Measurements from ENCODE around the gene FAM219B.

FAM219B gene

GRCh38 chr15:74893627-74894026 lies 13.0 kb downstream of the FAM219B start:
- Histone ChIP-seq H4K8ac (ENCODE audit: low read depth, low read length) (no peak overlapping the region), H2BK15ac (replicated peaks; ENCODE audit: low read depth) (no peak overlapping the region), H2AK5ac (ENCODE audit: low read length) (no peak overlapping the region), H2BK120ac (ENCODE audit: low read depth, low read length) (no peak overlapping the region), H3K36me3 (ENCODE audit: control insufficient read depth, insufficient read depth, low read length) (peaks cover 2% of the 10 kb centered on the region), H3K4me1 (ENCODE audit: control insufficient read depth, low read depth, low read length) (peaks cover 5% of the 10 kb centered on the region), H3K79me2 (ENCODE audit: control insufficient read depth, insufficient read depth, low read length) (no peaks in the 10 kb centered on the region), H3K4ac (ENCODE audit: low read depth, low read length) (no peak overlapping the region), H3K4me3 (ENCODE audit: low read length) (no peak overlapping the region), H3K27ac (ENCODE audit: low read depth, low read length) (no peak overlapping the region), H2BK5ac (ENCODE audit: low read length) (no peak overlapping the region), H3K9ac (ENCODE audit: low read length) (no peak overlapping the region), H3K18ac (ENCODE audit: low read length) (no peak overlapping the region), H3K56ac (ENCODE audit: low read length) (no peak overlapping the region), H3K4me2 (ENCODE audit: low read length) (no peak overlapping the region), H3K27me3 (ENCODE audit: insufficient read depth, low read length, poor library complexity) (no peaks in the 10 kb centered on the region), H3K23ac (ENCODE audit: low read length) (no peak overlapping the region), H4K5ac (ENCODE audit: low read length) (no peak overlapping the region), H3K79me1 (ENCODE audit: low read length) (no peaks in the 10 kb centered on the region)
- no CpG with 5 or more reads among the region's 3 CpGs for WGBS (ENCODE audit: extremely low coverage, insufficient coverage, low lambda C conversion rate)
- no peak for DNase-seq

GRCh38 chr15:74892931-74893330 lies 13.7 kb downstream of the FAM219B start:
- Histone ChIP-seq H3K23ac (ENCODE audit: low read length) (no peak overlapping the region), H3K4ac (ENCODE audit: low read depth, low read length) (no peak overlapping the region), H2BK15ac (replicated peaks; ENCODE audit: low read depth) (no peak overlapping the region), H2BK5ac (ENCODE audit: low read length) (no peak overlapping the region), H3K4me1 (ENCODE audit: control insufficient read depth, low read depth, low read length) (peaks cover 5% of the 10 kb centered on the region), H2AK5ac (ENCODE audit: low read length) (no peak overlapping the region), H3K36me3 (ENCODE audit: control insufficient read depth, insufficient read depth, low read length) (peaks cover 2% of the 10 kb centered on the region), H3K79me2 (ENCODE audit: control insufficient read depth, insufficient read depth, low read length) (no peaks in the 10 kb centered on the region), H3K79me1 (ENCODE audit: low read length) (no peaks in the 10 kb centered on the region), H3K27me3 (ENCODE audit: insufficient read depth, low read length, poor library complexity) (no peaks in the 10 kb centered on the region), H3K4me3 (ENCODE audit: low read length) (no peak overlapping the region), H4K5ac (ENCODE audit: low read length) (no peak overlapping the region), H2BK120ac (ENCODE audit: low read depth, low read length) (no peak overlapping the region), H3K56ac (ENCODE audit: low read length) (no peak overlapping the region), H3K27ac (ENCODE audit: low read depth, low read length) (no peak overlapping the region), H3K4me2 (ENCODE audit: low read length) (no peak overlapping the region), H4K8ac (ENCODE audit: low read depth, low read length) (no peak overlapping the region), H3K18ac (ENCODE audit: low read length) (no peak overlapping the region), H3K9ac (ENCODE audit: low read length) (no peak overlapping the region)
- WGBS (ENCODE audit: extremely low coverage, insufficient coverage, low lambda C conversion rate) = no CpG with 5 or more reads among the region's 2 CpGs
- DNase-seq = no peak

DNA sequence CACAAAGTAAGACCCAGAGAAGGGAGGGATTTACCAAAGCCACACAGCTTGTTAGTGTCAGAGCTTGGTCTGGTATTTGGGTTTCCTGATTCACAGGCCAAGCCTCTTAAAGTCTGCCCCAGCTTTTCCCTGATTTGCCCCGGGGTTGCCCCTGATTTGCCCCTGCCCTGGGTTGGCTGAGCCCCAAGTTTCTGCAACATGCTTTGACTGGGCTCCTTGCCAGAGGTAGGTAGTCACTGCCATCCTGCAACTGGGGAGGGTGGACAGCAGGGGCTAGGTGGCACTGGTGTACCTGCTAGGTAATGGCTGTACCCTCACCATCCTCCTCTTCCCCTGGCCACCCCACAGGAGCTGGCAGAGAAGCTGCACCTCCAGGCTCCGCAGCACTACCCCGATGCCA lies 14.3 kb downstream of the FAM219B start:
- Histone ChIP-seq H3K27me3 (ENCODE audit: insufficient read depth, low read length, poor library complexity) (no peaks in the 10 kb centered on the region), H2BK120ac (ENCODE audit: low read depth, low read length) (no peak overlapping the region), H2BK5ac (ENCODE audit: low read length) (no peak overlapping the region), H2AK5ac (ENCODE audit: low read length) (no peak overlapping the region), H2BK15ac (replicated peaks; ENCODE audit: low read depth) (no peak overlapping the region), H3K79me1 (ENCODE audit: low read length) (no peaks in the 10 kb centered on the region), H3K36me3 (ENCODE audit: control insufficient read depth, insufficient read depth, low read length) (peaks cover 2% of the 10 kb centered on the region), H3K23ac (ENCODE audit: low read length) (no peak overlapping the region), H3K27ac (ENCODE audit: low read depth, low read length) (no peak overlapping the region), H4K8ac (ENCODE audit: low read depth, low read length) (no peak overlapping the region), H3K4me1 (ENCODE audit: control insufficient read depth, low read depth, low read length) (peaks cover 5% of the 10 kb centered on the region), H3K9ac (ENCODE audit: low read length) (no peak overlapping the region), H3K4me3 (ENCODE audit: low read length) (no peak overlapping the region), H3K4ac (ENCODE audit: low read depth, low read length) (no peak overlapping the region), H3K79me2 (ENCODE audit: control insufficient read depth, insufficient read depth, low read length) (no peaks in the 10 kb centered on the region), H3K4me2 (ENCODE audit: low read length) (no peak overlapping the region), H3K56ac (ENCODE audit: low read length) (no peak overlapping the region), H4K5ac (ENCODE audit: low read length) (no peak overlapping the region), H3K18ac (ENCODE audit: low read length) (no peak overlapping the region)
- no CpG with 5 or more reads among the region's 3 CpGs for WGBS (ENCODE audit: extremely low coverage, insufficient coverage, low lambda C conversion rate)
- no peak for DNase-seq

- H2AK5ac ChIP-seq (ENCODE audit: low read length) = no peak overlapping the region
- H3K18ac ChIP-seq (ENCODE audit: low read length) = no peak overlapping the region
- no peak overlapping the region for H2BK5ac ChIP-seq (ENCODE audit: low read length)
- no peak overlapping the region for H3K4me2 ChIP-seq (ENCODE audit: low read length)
- H3K27ac ChIP-seq (ENCODE audit: low read depth, low read length) = no peak overlapping the region
- no peaks in the 10 kb centered on the region for H3K79me2 ChIP-seq (ENCODE audit: control insufficient read depth, insufficient read depth, low read length)
- H3K4ac ChIP-seq (ENCODE audit: low read depth, low read length) = no peak overlapping the region
- no peaks in the 10 kb centered on the region for H3K79me1 ChIP-seq (ENCODE audit: low read length)
- WGBS (ENCODE audit: extremely low coverage, insufficient coverage, low lambda C conversion rate) = no CpG with 5 or more reads among the region's 3 CpGs
- H3K9ac ChIP-seq (ENCODE audit: low read length) = no peak overlapping the region
- DNase-seq = no peak
- no peak overlapping the region for H2BK120ac ChIP-seq (ENCODE audit: low read depth, low read length)
- H3K27me3 ChIP-seq (ENCODE audit: insufficient read depth, low read length, poor library complexity) = no peaks in the 10 kb centered on the region
- H4K5ac ChIP-seq (ENCODE audit: low read length) = no peak overlapping the region
- H3K36me3 ChIP-seq (ENCODE audit: control insufficient read depth, insufficient read depth, low read length) = peaks cover 2% of the 10 kb centered on the region
- H3K4me3 ChIP-seq (ENCODE audit: low read length) = no peak overlapping the region
- no peak overlapping the region for H4K8ac ChIP-seq (ENCODE audit: low read depth, low read length)
- no peak overlapping the region for H3K56ac ChIP-seq (ENCODE audit: low read length)
- no peak overlapping the region for H3K23ac ChIP-seq (ENCODE audit: low read length)
- H3K4me1 ChIP-seq (ENCODE audit: control insufficient read depth, low read depth, low read length) = peaks cover 5% of the 10 kb centered on the region
- H2BK15ac ChIP-seq (replicated peaks; ENCODE audit: low read depth) = no peak overlapping the region
These were observed 15.2 kb downstream of the FAM219B start for GRCh38 chr15:74891469-74891868.

DNA sequence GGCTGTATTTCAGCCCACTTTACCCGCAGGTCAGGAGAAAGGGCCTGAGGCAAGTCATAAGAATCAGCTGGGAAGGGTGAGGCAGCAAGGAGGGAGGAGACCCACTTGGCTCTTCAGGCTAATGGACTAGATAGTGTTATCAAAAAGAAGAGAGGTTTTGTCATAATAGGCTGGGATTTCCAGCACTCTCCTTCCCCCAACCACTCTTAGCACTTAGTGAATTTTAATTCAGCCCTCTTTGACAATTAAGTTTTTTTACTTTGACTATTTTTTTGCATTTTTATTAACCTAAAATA lies 16.0 kb downstream of the FAM219B start:
- no peak overlapping the region for H4K5ac ChIP-seq (ENCODE audit: low read length)
- H3K27me3 ChIP-seq (ENCODE audit: insufficient read depth, low read length, poor library complexity) = no peaks in the 10 kb centered on the region
- H3K4ac ChIP-seq (ENCODE audit: low read depth, low read length) = no peak overlapping the region
- peak overlapping the region; percentile 92 for H3K4me3 ChIP-seq (ENCODE audit: low read length)
- H3K18ac ChIP-seq (ENCODE audit: low read length) = no peak overlapping the region
- H3K36me3 ChIP-seq (ENCODE audit: control insufficient read depth, insufficient read depth, low read length) = peaks cover 2% of the 10 kb centered on the region
- H2AK5ac ChIP-seq (ENCODE audit: low read length) = no peak overlapping the region
- no peaks in the 10 kb centered on the region for H3K79me1 ChIP-seq (ENCODE audit: low read length)
- no peak overlapping the region for H3K23ac ChIP-seq (ENCODE audit: low read length)
- H3K56ac ChIP-seq (ENCODE audit: low read length) = peak overlapping the region; percentile 98
- no peak overlapping the region for H3K27ac ChIP-seq (ENCODE audit: low read depth, low read length)
- H3K4me1 ChIP-seq (ENCODE audit: control insufficient read depth, low read depth, low read length) = peaks cover 5% of the 10 kb centered on the region
- H3K4me2 ChIP-seq (ENCODE audit: low read length) = peak overlapping the region; percentile 94
- no peak overlapping the region for H2BK120ac ChIP-seq (ENCODE audit: low read depth, low read length)
- peak overlapping the region; percentile 94 for H3K9ac ChIP-seq (ENCODE audit: low read length)
- WGBS (ENCODE audit: extremely low coverage, insufficient coverage, low lambda C conversion rate) = no CpG with 5 or more reads among the region's 1 CpG
- DNase-seq = peak; percentile 40
- H2BK5ac ChIP-seq (ENCODE audit: low read length) = no peak overlapping the region
- no peak overlapping the region for H2BK15ac ChIP-seq (replicated peaks; ENCODE audit: low read depth)
- no peaks in the 10 kb centered on the region for H3K79me2 ChIP-seq (ENCODE audit: control insufficient read depth, insufficient read depth, low read length)
- no peak overlapping the region for H4K8ac ChIP-seq (ENCODE audit: low read depth, low read length)

DNA sequence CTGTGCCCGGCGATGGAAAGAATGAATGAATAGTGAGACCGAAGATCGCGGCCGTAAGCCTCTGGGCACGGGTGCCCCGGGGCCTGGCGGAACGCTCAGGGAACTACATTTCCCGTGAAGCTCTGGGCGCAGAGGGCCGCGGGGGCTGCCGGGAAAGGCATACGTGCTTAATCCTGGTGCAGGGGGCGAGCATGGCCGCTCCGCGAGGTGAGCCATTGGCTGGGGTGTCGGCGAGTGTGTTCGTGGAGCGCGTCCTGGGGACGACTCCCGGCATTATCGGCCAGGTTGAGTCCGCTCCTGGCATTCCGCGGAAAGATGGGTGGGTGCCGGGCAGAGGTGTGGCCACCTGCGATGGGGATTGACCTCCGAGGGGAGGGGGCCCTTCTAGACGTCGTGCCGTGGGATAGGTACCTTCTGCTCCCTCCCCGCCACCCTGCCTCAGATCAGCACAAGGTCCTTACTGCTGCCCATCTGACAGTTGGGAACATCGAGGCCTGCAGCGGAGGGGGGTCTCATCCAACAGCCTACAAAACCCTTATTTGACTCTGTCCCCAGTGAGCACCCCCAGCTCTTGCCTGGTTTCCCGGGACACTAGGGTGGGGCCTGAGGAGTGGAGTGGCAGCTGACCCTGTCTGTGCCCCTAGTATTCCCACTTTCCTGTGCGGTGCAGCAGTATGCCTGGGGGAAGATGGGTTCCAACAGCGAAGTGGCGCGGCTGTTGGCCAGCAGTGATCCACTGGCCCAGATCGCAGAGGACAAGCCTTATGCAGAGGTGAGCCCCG lies 16.6 kb downstream of the FAM219B start, which contains the start of gene MPI:
Gene MPI (plus strand): TSS at position 160 of the 782 bp plus-strand sequence. CDS start 32 bp downstream, at position 192.
- DNase-seq = peak; percentile 91
- H3K56ac ChIP-seq (ENCODE audit: low read length) = peak within 1 kb of the TSS; percentile 98
- H4K8ac ChIP-seq (ENCODE audit: low read depth, low read length) = no peak within 1 kb of the TSS
- H3K27me3 ChIP-seq (ENCODE audit: insufficient read depth, low read length, poor library complexity) = no peaks in the 10 kb centered on the region
- H4K5ac ChIP-seq (ENCODE audit: low read length) = no peak within 1 kb of the TSS
- peak within 1 kb of the TSS; percentile 94 for H3K4me2 ChIP-seq (ENCODE audit: low read length)
- H2AK5ac ChIP-seq (ENCODE audit: low read length) = peak within 1 kb of the TSS; percentile 56
- no peaks in the 10 kb centered on the region for H3K79me2 ChIP-seq (ENCODE audit: control insufficient read depth, insufficient read depth, low read length)
- no CpG with 5 or more reads among the region's 47 CpGs for WGBS (ENCODE audit: extremely low coverage, insufficient coverage, low lambda C conversion rate)
- peak within 1 kb of the TSS; percentile 54 for H2BK5ac ChIP-seq (ENCODE audit: low read length)
- H3K23ac ChIP-seq (ENCODE audit: low read length) = peak within 1 kb of the TSS; percentile 59
- H2BK120ac ChIP-seq (ENCODE audit: low read depth, low read length) = no peak within 1 kb of the TSS
- peak within 1 kb of the TSS; percentile 94 for H3K9ac ChIP-seq (ENCODE audit: low read length)
- no peaks in the 10 kb centered on the region for H3K79me1 ChIP-seq (ENCODE audit: low read length)
- H3K4me3 ChIP-seq (ENCODE audit: low read length) = peak within 1 kb of the TSS; percentile 92
- H3K27ac ChIP-seq (ENCODE audit: low read depth, low read length) = no peak within 1 kb of the TSS
- peaks cover 5% of the 10 kb centered on the region for H3K4me1 ChIP-seq (ENCODE audit: control insufficient read depth, low read depth, low read length)
- H3K4ac ChIP-seq (ENCODE audit: low read depth, low read length) = peak within 1 kb of the TSS; percentile 46
- no peak within 1 kb of the TSS for H2BK15ac ChIP-seq (replicated peaks; ENCODE audit: low read depth)
- H3K18ac ChIP-seq (ENCODE audit: low read length) = peak within 1 kb of the TSS; percentile 43
- H3K36me3 ChIP-seq (ENCODE audit: control insufficient read depth, insufficient read depth, low read length) = peaks cover 2% of the 10 kb centered on the region

Data from mesendoderm (in vitro differentiated cells).